Measurements from ENCODE around the gene RFWD3.

RFWD3 gene

DNA sequence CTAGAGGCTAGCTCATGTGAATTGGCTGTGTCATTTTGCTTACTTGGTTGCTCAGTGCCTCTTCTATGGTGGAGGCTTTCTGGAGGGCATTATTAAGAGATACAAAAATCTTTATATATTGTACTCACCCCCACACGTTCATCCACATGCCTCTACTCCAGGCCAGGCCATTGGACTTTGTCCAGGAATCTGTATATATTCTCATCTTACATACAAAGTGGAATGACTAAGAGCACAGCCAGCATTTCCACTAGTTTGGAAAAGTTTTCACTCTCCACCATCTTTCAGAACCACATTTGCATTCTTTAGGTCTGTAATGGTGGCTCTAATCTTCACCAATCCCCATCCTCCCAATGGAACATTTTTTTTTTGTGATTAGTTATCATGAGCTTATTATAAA, 55.0 kb downstream of the RFWD3 start:
- no peak for TF ChIP-seq FOXP2 (optimal IDR thresholded peaks at IDR 0.05; ENCODE audit: borderline replicate concordance, extremely low read depth, extremely low read length, insufficient read depth)
- no peak for TF ChIP-seq TAF1 (IDR thresholded peaks at IDR 0.05; ENCODE audit: borderline replicate concordance, insufficient read depth, low read length)
- TF ChIP-seq POLR2AphosphoS5 (IDR thresholded peaks at IDR 0.05; ENCODE audit: low read depth, low read length): no peak
- no peak for TF ChIP-seq SIN3A (IDR thresholded peaks at IDR 0.05; ENCODE audit: borderline replicate concordance, insufficient read depth, low read length)
- TF ChIP-seq, protein P1, sequence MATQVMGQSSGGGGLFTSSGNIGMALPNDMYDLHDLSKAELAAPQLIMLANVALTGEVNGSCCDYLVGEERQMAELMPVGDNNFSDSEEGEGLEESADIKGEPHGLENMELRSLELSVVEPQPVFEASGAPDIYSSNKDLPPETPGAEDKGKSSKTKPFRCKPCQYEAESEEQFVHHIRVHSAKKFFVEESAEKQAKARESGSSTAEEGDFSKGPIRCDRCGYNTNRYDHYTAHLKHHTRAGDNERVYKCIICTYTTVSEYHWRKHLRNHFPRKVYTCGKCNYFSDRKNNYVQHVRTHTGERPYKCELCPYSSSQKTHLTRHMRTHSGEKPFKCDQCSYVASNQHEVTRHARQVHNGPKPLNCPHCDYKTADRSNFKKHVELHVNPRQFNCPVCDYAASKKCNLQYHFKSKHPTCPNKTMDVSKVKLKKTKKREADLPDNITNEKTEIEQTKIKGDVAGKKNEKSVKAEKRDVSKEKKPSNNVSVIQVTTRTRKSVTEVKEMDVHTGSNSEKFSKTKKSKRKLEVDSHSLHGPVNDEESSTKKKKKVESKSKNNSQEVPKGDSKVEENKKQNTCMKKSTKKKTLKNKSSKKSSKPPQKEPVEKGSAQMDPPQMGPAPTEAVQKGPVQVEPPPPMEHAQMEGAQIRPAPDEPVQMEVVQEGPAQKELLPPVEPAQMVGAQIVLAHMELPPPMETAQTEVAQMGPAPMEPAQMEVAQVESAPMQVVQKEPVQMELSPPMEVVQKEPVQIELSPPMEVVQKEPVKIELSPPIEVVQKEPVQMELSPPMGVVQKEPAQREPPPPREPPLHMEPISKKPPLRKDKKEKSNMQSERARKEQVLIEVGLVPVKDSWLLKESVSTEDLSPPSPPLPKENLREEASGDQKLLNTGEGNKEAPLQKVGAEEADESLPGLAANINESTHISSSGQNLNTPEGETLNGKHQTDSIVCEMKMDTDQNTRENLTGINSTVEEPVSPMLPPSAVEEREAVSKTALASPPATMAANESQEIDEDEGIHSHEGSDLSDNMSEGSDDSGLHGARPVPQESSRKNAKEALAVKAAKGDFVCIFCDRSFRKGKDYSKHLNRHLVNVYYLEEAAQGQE (IDR thresholded peaks at IDR 0.05; ENCODE audit: insufficient read depth in 1 of 2, low read depth in 2 of 2, low read length in 2 of 2): no peak

DNA sequence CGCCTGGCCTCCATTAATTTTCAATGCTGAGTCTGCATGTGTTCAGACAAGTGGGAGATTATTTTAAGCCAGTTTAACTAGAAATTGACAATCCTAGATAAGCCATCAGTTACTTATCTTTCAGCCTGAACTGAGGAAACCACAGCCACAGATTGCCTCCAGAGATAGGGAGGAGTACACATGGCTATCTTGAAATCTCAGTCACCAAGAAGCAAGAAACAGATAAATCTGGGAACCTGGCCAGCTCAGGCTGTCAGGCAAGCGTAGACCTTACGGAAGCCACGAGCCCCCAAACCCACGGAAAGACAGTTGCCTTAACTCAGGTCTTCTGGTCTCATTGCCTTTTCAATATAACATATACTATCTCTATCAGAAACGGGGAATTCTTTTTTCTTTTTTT, 57.7 kb downstream of the RFWD3 start:
- TF ChIP-seq TAF1 (IDR thresholded peaks at IDR 0.05; ENCODE audit: borderline replicate concordance, insufficient read depth, low read length): no peak
- TF ChIP-seq POLR2AphosphoS5 (IDR thresholded peaks at IDR 0.05; ENCODE audit: low read depth, low read length): no peak
- TF ChIP-seq SIN3A (IDR thresholded peaks at IDR 0.05; ENCODE audit: borderline replicate concordance, insufficient read depth, low read length): no peak
- no peak for TF ChIP-seq FOXP2 (optimal IDR thresholded peaks at IDR 0.05; ENCODE audit: borderline replicate concordance, extremely low read depth, extremely low read length, insufficient read depth)
- TF ChIP-seq, protein P1 (IDR thresholded peaks at IDR 0.05; ENCODE audit: insufficient read depth in 1 of 2, low read depth in 2 of 2, low read length in 2 of 2): no peak

DNA sequence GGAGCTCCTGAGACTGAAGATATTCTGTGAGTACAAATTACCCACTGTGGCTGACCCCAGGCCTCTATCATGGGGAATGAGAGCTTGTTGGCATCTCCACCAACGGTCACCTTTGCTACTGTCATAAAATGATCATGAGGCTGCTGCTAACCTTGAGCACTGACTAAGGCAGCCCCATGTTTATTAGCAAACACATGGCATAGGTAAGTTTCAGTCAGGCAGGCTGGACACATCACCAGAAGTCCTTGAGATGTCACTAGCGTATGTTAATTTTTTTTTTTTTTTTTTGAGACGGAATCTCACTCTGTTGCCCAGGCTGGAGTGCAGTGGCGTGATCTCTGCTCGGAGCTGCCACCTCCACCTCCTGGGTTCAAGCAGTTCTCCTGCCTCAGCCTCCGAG, 58.3 kb downstream of the RFWD3 start:
- TF ChIP-seq FOXP2 (optimal IDR thresholded peaks at IDR 0.05; ENCODE audit: borderline replicate concordance, extremely low read depth, extremely low read length, insufficient read depth): no peak
- no peak for TF ChIP-seq POLR2AphosphoS5 (IDR thresholded peaks at IDR 0.05; ENCODE audit: low read depth, low read length)
- no peak for TF ChIP-seq TAF1 (IDR thresholded peaks at IDR 0.05; ENCODE audit: borderline replicate concordance, insufficient read depth, low read length)

DNA sequence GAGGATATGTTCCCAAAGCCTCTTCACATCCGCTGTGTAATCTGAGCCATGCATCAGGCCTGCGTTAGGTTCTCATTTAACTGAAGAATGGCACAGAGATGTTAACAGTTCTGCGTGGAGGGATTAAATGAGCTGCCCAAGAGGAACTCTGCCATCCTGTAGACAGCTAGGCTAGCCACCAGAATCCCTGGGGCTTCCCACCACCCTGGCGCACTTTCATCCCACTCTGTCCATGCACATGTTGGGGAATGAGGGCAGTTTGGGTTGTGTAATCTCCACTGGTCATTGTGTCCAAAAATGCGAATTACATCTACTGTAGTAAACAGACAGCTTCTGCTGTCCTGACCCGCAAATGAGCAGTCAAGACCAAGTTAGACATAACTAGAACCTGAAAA, 58.7 kb downstream of the RFWD3 start:
- TF ChIP-seq TAF1 (IDR thresholded peaks at IDR 0.05; ENCODE audit: borderline replicate concordance, insufficient read depth, low read length): no peak
- TF ChIP-seq SIN3A (IDR thresholded peaks at IDR 0.05; ENCODE audit: borderline replicate concordance, insufficient read depth, low read length): no peak
- TF ChIP-seq FOXP2 (optimal IDR thresholded peaks at IDR 0.05; ENCODE audit: borderline replicate concordance, extremely low read depth, extremely low read length, insufficient read depth): no peak
- TF ChIP-seq POLR2AphosphoS5 (IDR thresholded peaks at IDR 0.05; ENCODE audit: low read depth, low read length): no peak
- TF ChIP-seq, protein P1 (IDR thresholded peaks at IDR 0.05; ENCODE audit: insufficient read depth in 1 of 2, low read depth in 2 of 2, low read length in 2 of 2): no peak

DNA sequence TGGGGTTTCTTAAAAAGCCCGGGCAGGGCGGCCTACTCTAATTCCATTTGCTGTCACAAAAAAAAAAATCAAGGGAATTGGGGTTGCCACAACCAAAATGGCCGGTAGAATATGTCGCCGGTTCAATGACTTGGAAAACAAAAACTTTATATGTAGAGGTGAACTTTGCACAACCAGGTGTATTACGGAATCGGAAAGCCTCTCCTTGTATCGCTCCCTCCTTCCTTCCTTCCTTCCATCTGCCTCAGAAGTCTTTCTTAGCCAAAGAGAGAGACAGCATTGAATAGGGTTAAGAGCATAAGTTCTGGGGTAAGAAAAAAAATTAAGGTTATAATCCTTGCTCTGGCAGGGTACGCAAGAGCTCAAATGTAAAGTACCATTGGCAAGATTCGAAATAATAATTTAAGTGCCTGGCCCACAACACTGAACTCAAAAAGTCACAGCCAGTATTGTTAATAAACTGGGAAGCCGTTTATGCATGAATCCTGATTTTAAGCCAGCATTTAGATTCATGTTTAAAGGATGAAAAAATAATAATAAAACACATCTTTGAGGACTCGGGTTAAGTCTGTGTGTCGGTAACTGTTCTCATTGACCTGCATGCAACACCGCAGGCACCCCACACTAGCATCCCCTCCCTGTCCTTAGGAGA, 59.2 kb downstream of the RFWD3 start:
- TF ChIP-seq POLR2AphosphoS5 (IDR thresholded peaks at IDR 0.05; ENCODE audit: low read depth, low read length) (no peak), TAF1 (IDR thresholded peaks at IDR 0.05; ENCODE audit: borderline replicate concordance, insufficient read depth, low read length) (no peak), SIN3A (IDR thresholded peaks at IDR 0.05; ENCODE audit: borderline replicate concordance, insufficient read depth, low read length) (no peak), FOXP2 (optimal IDR thresholded peaks at IDR 0.05; ENCODE audit: borderline replicate concordance, extremely low read depth, extremely low read length, insufficient read depth) (no peak)
- TF ChIP-seq, protein P1 (IDR thresholded peaks at IDR 0.05; ENCODE audit: insufficient read depth in 1 of 2, low read depth in 2 of 2, low read length in 2 of 2): no peak

Data from PFSK-1 (cell line).